IMR-90 (cell line): ENCODE results near the gene MDFI. TPM values are rescaled to one million over a fixed set of nuclear protein-coding genes. Genes with fewer than 3 reads are reported as not detected.
A peak's percentile ranks its signal among the peaks of the same experiment; 100 is the strongest.

Experiments used
- ATAC-seq: fragments of 200-7000 bp; cut with Tn5 transposase; 2 replicates; pipeline ENCODE4 v1.9.1; 2020; ENCODE audit warnings: low read depth, mild to moderate bottlenecking, moderate library complexity
- BruUV-seq: library from RNA; stranded (reverse); fragments of 400-500 nt; replicated peaks from 2 replicates; lab custom pipeline; 2021; lab: Mats Ljungman, UMichigan
- CTCF ChIA-PET: fragments of 300-600 bp; formaldehyde crosslinking; extraction: SDS; loops from one replicate; lab custom pipeline; 2021; ENCODE audit warnings: antibody characterized with exemption; lab: Yijun Ruan, JAX
- POLR2A ChIA-PET: fragments of 300-600 bp; sonication (Branson Sonifier 250); formaldehyde crosslinking; loops from one replicate; lab custom pipeline; 2022; ENCODE audit warnings: antibody characterized with exemption; ENCODE audit not compliant: unreplicated experiment; lab: Charles Lee
- DNase-seq: peaks from one replicate; pipeline ENCODE4 v3.0.0; 2013
- H2AFZ ChIP-seq: replicated peaks from 2 replicates; pipeline ENCODE3; 2013; ENCODE audit warnings: low read length, mild to moderate bottlenecking; ENCODE audit not compliant: poor library complexity
- H2AK5ac ChIP-seq: 2 replicates; pipeline ENCODE4 v1.6.1; 2013; ENCODE audit warnings: low read depth, low read length, inconsistent platforms
- H2AK9ac ChIP-seq: replicated peaks from 2 replicates; pipeline ENCODE3; 2013; ENCODE audit warnings: mild to moderate bottlenecking, low read depth, low read length, moderate library complexity; ENCODE audit not compliant: poor library complexity
- H2BK120ac ChIP-seq: 2 replicates; pipeline ENCODE4 v1.6.1; 2013; ENCODE audit warnings: low read depth, low read length, inconsistent platforms
- H2BK15ac ChIP-seq: 3 replicates; pipeline ENCODE4 v1.6.1; 2013; ENCODE audit warnings: low read depth, low read length, inconsistent platforms
- H2BK20ac ChIP-seq: 2 replicates; pipeline ENCODE4 v1.6.1; 2013; ENCODE audit warnings: low read depth, mild to moderate bottlenecking, inconsistent platforms, low read length, moderate library complexity
- H2BK5ac ChIP-seq: 2 replicates; pipeline ENCODE4 v1.6.1; 2013; ENCODE audit warnings: mild to moderate bottlenecking, low read depth, low read length, inconsistent platforms; ENCODE audit not compliant: poor library complexity, severe bottlenecking
- H3K14ac ChIP-seq: replicated peaks from 2 replicates; pipeline ENCODE4 v1.6.1; 2013; ENCODE audit warnings: low read depth, low read length, inconsistent platforms
- H3K18ac ChIP-seq: 2 replicates; pipeline ENCODE4 v1.6.1; 2013; ENCODE audit warnings: low read depth, low read length, control low read depth
- H3K23ac ChIP-seq: 2 replicates; pipeline ENCODE4 v1.6.1; 2013; ENCODE audit warnings: low read depth, low read length, inconsistent platforms
- H3K27ac ChIP-seq: 2 replicates; pipeline ENCODE4 v1.5.1; 2013; ENCODE audit warnings: mild to moderate bottlenecking, control low read depth, low read length; ENCODE audit not compliant: insufficient read depth
- H3K27me3 ChIP-seq: 2 replicates; pipeline ENCODE4 v1.6.1; 2013; ENCODE audit warnings: low read length; ENCODE audit not compliant: control insufficient read depth, insufficient read depth
- H3K36me3 ChIP-seq: 2 replicates; pipeline ENCODE4 v1.6.1; 2013; ENCODE audit warnings: low read length, mixed read lengths; ENCODE audit not compliant: control insufficient read depth, insufficient read depth
- H3K4ac ChIP-seq: 2 replicates; pipeline ENCODE4 v1.6.1; 2013; ENCODE audit warnings: low read depth, low read length, inconsistent platforms
- H3K4me1 ChIP-seq: 2 replicates; pipeline ENCODE4 v1.6.1; 2013; ENCODE audit warnings: low read length, mixed read lengths; ENCODE audit not compliant: control insufficient read depth, insufficient read depth
- H3K4me2 ChIP-seq: 2 replicates; pipeline ENCODE4 v1.6.1; 2013; ENCODE audit warnings: low read depth, mild to moderate bottlenecking, control low read depth, low read length, moderate library complexity
- H3K4me3 ChIP-seq: 2 replicates; pipeline ENCODE4 v1.5.1; 2013; ENCODE audit warnings: low read depth, mild to moderate bottlenecking, control low read depth, low read length, moderate library complexity; ENCODE audit not compliant: insufficient read depth
- H3K56ac ChIP-seq: 2 replicates; pipeline ENCODE4 v1.6.1; 2013; ENCODE audit warnings: low read length, inconsistent platforms; ENCODE audit not compliant: insufficient read depth; ENCODE audit errors: extremely low read depth
- H3K79me1 ChIP-seq, 2 experiments: 2 replicates each; pipeline ENCODE4 v1.6.1; 2013; ENCODE audit warnings: low read length in 2 of 2, inconsistent platforms in 1 of 2, low read depth in 1 of 2
- H3K9ac ChIP-seq: 2 replicates; pipeline ENCODE4 v1.6.1; 2013; ENCODE audit warnings: low read depth, low read length, control low read depth
- H3K9me1 ChIP-seq: 2 replicates; pipeline ENCODE4 v1.6.1; 2013; ENCODE audit warnings: low read length, inconsistent platforms; ENCODE audit not compliant: insufficient read depth
- H3K9me3 ChIP-seq: 2 replicates; pipeline ENCODE4 v1.6.1; 2013; ENCODE audit warnings: low read length; ENCODE audit not compliant: control insufficient read depth, insufficient read depth
- H4K20me1 ChIP-seq: 2 replicates; pipeline ENCODE4 v1.6.1; 2013; ENCODE audit warnings: low read length, inconsistent platforms; ENCODE audit not compliant: insufficient read depth
- H4K5ac ChIP-seq: 2 replicates; pipeline ENCODE4 v1.6.1; 2013; ENCODE audit warnings: mild to moderate bottlenecking, low read depth, low read length, control low read depth
- H4K8ac ChIP-seq, 2 experiments: 2 replicates each; pipeline ENCODE4 v1.6.1; 2013; ENCODE audit warnings: low read depth in 2 of 2, low read length in 2 of 2, control low read depth in 1 of 2, inconsistent platforms in 1 of 2
- H4K91ac ChIP-seq: 2 replicates; pipeline ENCODE4 v1.6.1; 2013; ENCODE audit warnings: low read depth, low read length, inconsistent platforms; ENCODE audit not compliant: insufficient read depth
- CEBPB ChIP-seq: IDR thresholded peaks from 2 replicates; pipeline ENCODE4 v1.6.1; 2012; ENCODE audit warnings: low read depth, low read length, improper control_type of control experiment
- FOS ChIP-seq: fragments of 150-350 bp; IDR thresholded peaks from 2 replicates; pipeline ENCODE4 v1.6.1; 2016; ENCODE audit warnings: low read depth, low read length
- RAD21 ChIP-seq: IDR thresholded peaks from 2 replicates; pipeline ENCODE4 v1.6.1; 2012; ENCODE audit warnings: low read length, improper control_type of control experiment
- WGBS, 2 experiments: methylation state at CpG; one replicate each; pipeline versions ENCODE4 v1.1.5 to v1.1.7; 2013; ENCODE audit warnings: missing lambda C conversion rate in 2 of 2; ENCODE audit not compliant: insufficient read length in 1 of 2; ENCODE audit errors: extremely low coverage in 2 of 2; 5-methylcytosine and 5-hydroxymethylcytosine counted together
- dilution Hi-C: fragments of 300-500 bp; cut with HindIII; formaldehyde crosslinking; loops from one replicate; pipeline ENCODE4 v1.14.3; 2018; ENCODE audit warnings: low sequenced_read_pairs; ENCODE audit not compliant: unreplicated experiment
- in situ Hi-C: fragments of 300-500 bp; cut with MboI; formaldehyde crosslinking; loops from 3 replicates; pipeline ENCODE4 v1.14.3; 2019; ENCODE audit warnings: low sequenced_read_pairs, inconsistent platforms, mixed read lengths
- intact Hi-C: fragments of 100-400 bp; cut with micrococcal nuclease; formaldehyde crosslinking; loops from 2 replicates; pipeline ENCODE4 v1.10.0; 2022
- polyA plus RNA-seq, 3 experiments: library from polyadenylated mRNA; depleted of rRNA; stranded (reverse); fragments of >200 nt; gene quantifications; 2 replicates each; pipeline ENCODE4 v1.2.3, GENCODE V29; 2012; ENCODE audit warnings: low replicate concordance in 1 of 3
- total RNA-seq: library from RNA; depleted of rRNA; stranded (reverse); fragments of >200 nt; gene quantifications from 2 replicates; pipeline ENCODE4 v1.2.3, GENCODE V29; 2012

The MDFI gene
- total and polyA plus RNA-seq, 2 of the 4 experiments (the other 2 are of a cell fraction): 0.18 to 0.29 TPM

- CTCF ChIA-PET: no interaction called here
Measured at GRCh38 chr6:41657131-41658094, 19.1 kb downstream of the MDFI start.

More at GRCh38 chr6:41657131-41658094, 19.1 kb downstream of the MDFI start:
- DNase-seq (no peak), ATAC-seq (no peak)
- Histone ChIP-seq H3K4me3 (no peak overlapping the region), H4K20me1 (no peaks in the 10 kb centered on the region), H4K5ac (no peak overlapping the region), H3K4me1 (peaks cover 7% of the 10 kb centered on the region; the same call in 1 of the 2 replicates), H2BK20ac (no peak overlapping the region), H3K23ac (no peak overlapping the region), H3K14ac (no peak overlapping the region), H2BK120ac (no peak overlapping the region), H2AK5ac (no peak overlapping the region), H3K4me2 (no peak overlapping the region), H3K36me3 (no peaks in the 10 kb centered on the region), H4K91ac (no peak overlapping the region), H3K9ac (no peak overlapping the region), H2BK15ac (no peak overlapping the region), H3K27me3 (peaks cover 45% of the 10 kb centered on the region), H3K18ac (no peak overlapping the region), H2AK9ac (no peak overlapping the region), H4K8ac (no peak overlapping the region), H2BK5ac (no peak overlapping the region), H3K27ac (no peak overlapping the region), H3K79me1 (no peaks in the 10 kb centered on the region), H3K9me3 (no peaks in the 10 kb centered on the region), H3K56ac (no peak overlapping the region), H3K4ac (no peak overlapping the region), H3K9me1 (no peaks in the 10 kb centered on the region), H2AFZ (peak overlapping the region; percentile 8)
- no TSS peak for BruUV-seq
- POLR2A ChIA-PET: no interaction called here
- TF ChIP-seq FOS (no peak), CEBPB (no peak), RAD21 (no peak)
- intact Hi-C loops (no loop called here), dilution Hi-C loops (no loop called here), in situ Hi-C loops (no loop called here)
- WGBS, 2 experiments: 31% methylated on average over 2 of the region's 23 CpGs; no CpG with 5 or more reads in 1 of the 2 experiments
